Measurements from ENCODE around the gene GRK4. TPM values are rescaled to one million over a fixed set of nuclear protein-coding genes. Genes with fewer than 3 reads are reported as not detected.

Gene GRK4
- total RNA-seq, 1 donor from 2014 or later: 4.0 TPM

Other genes with a start within 250 kb of the GRK4 start
- gene TNIP2, start 207.2 kb upstream of the GRK4 start, total RNA-seq: 84.7 and 85.3 TPM in 2 replicates
- gene SH3BP2, start 170.5 kb upstream of the GRK4 start, total RNA-seq: 114 and 116 TPM in 2 replicates
- 261 and 283 TPM in 2 replicates for gene ADD1, start 119.7 kb upstream of the GRK4 start, total RNA-seq
- 64.0 and 64.2 TPM in 2 replicates for gene NOP14, start 165 bp upstream of the GRK4 start, total RNA-seq
- gene HTT-AS, start 111.0 kb downstream of the GRK4 start, total RNA-seq: not detected in 2 replicates
- gene HTT, start 111.1 kb downstream of the GRK4 start, total RNA-seq: 78.0 and 79.1 TPM in 2 replicates

Data from T-helper 1 cell treated with Interleukin-12 subunit alpha and Interleukin-12 subunit beta and Interleukin-4 antibody, amounts not matched to agents 30 ng/mL and 1 ng/mL, for 36 hours (primary cell).